A549 (cell line): ENCODE data around the gene CCT8. TPM values are rescaled to one million over a fixed set of nuclear protein-coding genes. Genes with fewer than 3 reads are reported as not detected.

Experiments
- ATAC-seq, 2 experiments: fragments of 200-7000 bp in 1 of 2; fragments of >200 bp in 1 of 2; cut with Nextera tagmentation in 1 of 2; cut with Tn5 transposase in 1 of 2; 3 replicates each; pipeline versions ENCODE4 v1.8.0 to v1.9.1; 2018 to 2020; ENCODE audit warnings: mild to moderate bottlenecking in 1 of 2, moderate library complexity in 1 of 2
- CTCF ChIA-PET: fragments of 300-600 bp; sonication (Branson Sonifier 250); formaldehyde crosslinking; extraction: SDS; loops from one replicate; lab custom pipeline; 2021; ENCODE audit warnings: antibody characterized with exemption, inconsistent platforms; lab: Yijun Ruan, JAX
- POLR2A ChIA-PET: fragments of 350-600 bp; formaldehyde crosslinking; extraction: SDS; loops from one replicate; lab custom pipeline; 2021; ENCODE audit warnings: antibody characterized with exemption, inconsistent platforms; lab: Yijun Ruan, JAX
- DNase-seq, 2 experiments: peaks; one replicate each; pipeline versions ENCODE4 v3.0.0 to v3.0.0-alpha.2; 2011 to 2016; ENCODE audit warnings: low read depth in 1 of 2, low spot score in 1 of 2
- FAIRE-seq: peaks from 2 replicates; lab custom pipeline; 2011; peaks lifted over from hg19 to GRCh38; lab: Jason Lieb, UNC
- H3K27ac ChIP-seq, 2 experiments: fragments of >200 bp; sonication (Bioruptor Twin); formaldehyde crosslinking; 3 replicates each; pipeline ENCODE4 v1.5.1; 2016 to 2017
- H3K4me1 ChIP-seq: fragments of >200 bp; sonication (Bioruptor Twin); formaldehyde crosslinking; 3 replicates; pipeline ENCODE4 v1.6.1; 2016
- H3K4me2 ChIP-seq: fragments of >200 bp; sonication (Bioruptor Twin); formaldehyde crosslinking; 3 replicates; pipeline ENCODE4 v1.6.1; 2016
- H3K4me3 ChIP-seq: fragments of >200 bp; sonication (Bioruptor Twin); formaldehyde crosslinking; 3 replicates; pipeline ENCODE4 v1.5.1; 2016
- H3K9me3 ChIP-seq: fragments of >200 bp; sonication (Bioruptor Twin); formaldehyde crosslinking; 3 replicates; pipeline ENCODE4 v1.6.1; 2016
- BCL3 ChIP-seq: fragments of >200 bp; sonication (Bioruptor Twin); formaldehyde crosslinking; IDR thresholded peaks from 3 replicates; pipeline ENCODE4 v1.6.1; 2016
- BHLHE40 ChIP-seq: IDR thresholded peaks from 2 replicates; pipeline ENCODE4 v1.6.1; 2012; ENCODE audit warnings: low read depth, low read length, inconsistent platforms
- CBX2 ChIP-seq: fragments of 200-600 bp; sonication (generic); IDR thresholded peaks from 2 replicates; pipeline ENCODE4 v1.6.1; 2016; ENCODE audit warnings: low read depth, mild to moderate bottlenecking, borderline replicate concordance
- CBX8 ChIP-seq: fragments of 200-600 bp; sonication (generic); IDR thresholded peaks from 2 replicates; pipeline ENCODE4 v1.6.1; 2016
- CEBPB ChIP-seq, 2 experiments: fragments of >200 bp in 1 of 2; sonication (Bioruptor Twin) in 1 of 2; formaldehyde crosslinking in 1 of 2; IDR thresholded peaks; 2 replicates each; pipeline ENCODE4 v1.6.1; 2012 to 2016
- CTCF ChIP-seq: fragments of >200 bp; sonication (Bioruptor Twin); formaldehyde crosslinking; IDR thresholded peaks from 3 replicates; pipeline ENCODE4 v1.5.1; 2016
- EHF ChIP-seq: fragments of 250-450 bp; sonication (Bioruptor Pico); IDR thresholded peaks from 2 replicates; pipeline ENCODE4 v1.5.0; 2020; ENCODE audit warnings: mild to moderate bottlenecking
- EHMT2 ChIP-seq: fragments of 200-600 bp; sonication (generic); IDR thresholded peaks from 2 replicates; pipeline ENCODE4 v1.6.1; 2016; ENCODE audit warnings: antibody characterized with exemption, low read depth, mild to moderate bottlenecking, moderate library complexity
- EP300 ChIP-seq, 2 experiments: fragments of >200 bp; sonication (Bioruptor Twin); formaldehyde crosslinking; IDR thresholded peaks; 2 replicates in 1 of 2; 3 replicates in 1 of 2; pipeline ENCODE4 v1.6.1; 2016 to 2017
- ESRRA ChIP-seq: fragments of 150-350 bp; IDR thresholded peaks from 2 replicates; pipeline ENCODE4 v1.6.1; 2014; ENCODE audit warnings: mild to moderate bottlenecking, low read length, borderline replicate concordance
- FOSB ChIP-seq: fragments of 250-450 bp; sonication (Bioruptor Pico); IDR thresholded peaks from 2 replicates; pipeline ENCODE4 v1.5.0; 2020; ENCODE audit warnings: mild to moderate bottlenecking, moderate library complexity
- FOSL2 ChIP-seq, 2 experiments: fragments of 450-650 bp in 1 of 2; fragments of >200 bp in 1 of 2; sonication (Bioruptor Twin) in 1 of 2; formaldehyde crosslinking; IDR thresholded peaks; 2 replicates each; pipeline versions ENCODE4 v1.5.0 to v1.6.1; 2016 to 2020; ENCODE audit warnings: mild to moderate bottlenecking in 1 of 2, moderate library complexity in 1 of 2
- FOXS1 ChIP-seq: fragments of 250-450 bp; sonication (Bioruptor Pico); IDR thresholded peaks from 2 replicates; pipeline ENCODE4 v1.5.0; 2020; ENCODE audit warnings: mild to moderate bottlenecking, moderate library complexity
- GATA3 ChIP-seq: IDR thresholded peaks from 2 replicates; pipeline ENCODE4 v1.6.1; 2012; ENCODE audit warnings: borderline replicate concordance
- HDAC2 ChIP-seq: fragments of 200-600 bp; sonication (generic); IDR thresholded peaks from 2 replicates; pipeline ENCODE4 v1.6.1; 2016
- HES2 ChIP-seq: fragments of >200 bp; sonication (Bioruptor Twin); formaldehyde crosslinking; IDR thresholded peaks from 2 replicates; pipeline ENCODE4 v1.6.1; 2016
- HMGXB4 ChIP-seq: fragments of 250-450 bp; sonication (Bioruptor Pico); IDR thresholded peaks from 2 replicates; pipeline ENCODE4 v1.5.0; 2021; ENCODE audit warnings: mild to moderate bottlenecking, moderate library complexity, borderline replicate concordance
- HOXA7 ChIP-seq: fragments of 250-450 bp; sonication (Bioruptor Pico); IDR thresholded peaks from 2 replicates; pipeline ENCODE4 v1.5.0; 2020; ENCODE audit warnings: mild to moderate bottlenecking, moderate library complexity
- HOXB5 ChIP-seq: fragments of 250-450 bp; sonication (Bioruptor Pico); IDR thresholded peaks from 2 replicates; pipeline ENCODE4 v1.5.0; 2020; ENCODE audit warnings: mild to moderate bottlenecking, moderate library complexity
- JUN ChIP-seq, 2 experiments: fragments of >200 bp; sonication (Bioruptor Twin); formaldehyde crosslinking; IDR thresholded peaks; 2 replicates in 1 of 2; 3 replicates in 1 of 2; pipeline ENCODE4 v1.6.1; 2016 to 2017
- KDM1A ChIP-seq: fragments of 200-600 bp; sonication (generic); IDR thresholded peaks from 2 replicates; pipeline ENCODE4 v1.6.1; 2016; ENCODE audit warnings: low read depth, mild to moderate bottlenecking
- KDM5A ChIP-seq: fragments of 200-600 bp; sonication (generic); IDR thresholded peaks from 2 replicates; pipeline ENCODE4 v1.6.1; 2016; ENCODE audit warnings: antibody characterized with exemption, mild to moderate bottlenecking
- MAZ ChIP-seq: fragments of 150-350 bp; IDR thresholded peaks from 2 replicates; pipeline ENCODE4 v1.6.1; 2014; ENCODE audit warnings: antibody characterized with exemption, low read depth, low read length, borderline replicate concordance
- MYC ChIP-seq: IDR thresholded peaks from 2 replicates; pipeline ENCODE4 v1.6.1; 2012; ENCODE audit warnings: mild to moderate bottlenecking, inconsistent platforms, low read length, improper control_type of control experiment, borderline replicate concordance
- POLR2AphosphoS2 ChIP-seq: conservative IDR thresholded peaks from 2 replicates; pipeline ENCODE4 v1.6.1; 2012; ENCODE audit warnings: low read length, improper control_type of control experiment, inconsistent platforms
- SREBF2 ChIP-seq: fragments of 450-650 bp; IDR thresholded peaks from 2 replicates; pipeline ENCODE4 v1.6.1; 2014; ENCODE audit warnings: mild to moderate bottlenecking, moderate library complexity
- TFCP2L1 ChIP-seq: fragments of 250-450 bp; sonication (Bioruptor Pico); IDR thresholded peaks from 2 replicates; pipeline ENCODE4 v1.5.0; 2021; ENCODE audit warnings: mild to moderate bottlenecking
- USF2 ChIP-seq: fragments of 450-650 bp; IDR thresholded peaks from 2 replicates; pipeline ENCODE4 v1.6.1; 2014; ENCODE audit warnings: antibody characterized with exemption
- ZC3H11A ChIP-seq: fragments of 450-650 bp; IDR thresholded peaks from 2 replicates; pipeline ENCODE4 v1.6.1; 2014; ENCODE audit warnings: antibody characterized with exemption, mild to moderate bottlenecking
- ZFP36 ChIP-seq: fragments of 450-650 bp; IDR thresholded peaks from 2 replicates; pipeline ENCODE4 v1.6.1; 2014; ENCODE audit warnings: borderline replicate concordance; ENCODE audit not compliant: partially characterized antibody
- ZNF302 ChIP-seq: fragments of 250-450 bp; sonication (Bioruptor Pico); IDR thresholded peaks from 2 replicates; pipeline ENCODE4 v1.9.0; 2021; ENCODE audit warnings: inconsistent platforms, mild to moderate bottlenecking, moderate library complexity
- ZSCAN20 ChIP-seq: fragments of 250-450 bp; sonication (Bioruptor Pico); IDR thresholded peaks from 2 replicates; pipeline ENCODE4 v1.8.0; 2022; ENCODE audit warnings: mild to moderate bottlenecking, moderate library complexity
- WGBS: methylation state at CpG from one replicate; pipeline ENCODE4 v1.1.6; 2017; ENCODE audit errors: missing lambda C conversion rate; 5-methylcytosine and 5-hydroxymethylcytosine counted together
- polyA plus RNA-seq, 4 experiments: library from polyadenylated mRNA; depleted of rRNA in 3 of 4; stranded (reverse); fragments of >200 nt; fragmentation: RNase III in 1 of 4; extraction: RNeasy Plus Mini Kit Qiagen cat#74134 plus additional on column Dnase treatment in 1 of 4; gene quantifications; 2 replicates in 3 of 4; 3 replicates in 1 of 4; pipeline ENCODE4 v1.2.3, GENCODE V29; 2011 to 2017

CCT8 gene
- polyA plus RNA-seq, 2 of the 4 experiments (the other 2 are of a cell fraction): 216 to 296 TPM

- no peak for FAIRE-seq
- no peak for ATAC-seq
- H3K4me3 ChIP-seq: no peak overlapping the region
- ChIA-PET CTCF (no interaction called here), POLR2A (no interaction called here)
- no peak for DNase-seq
- H3K27ac ChIP-seq: no peak overlapping the region
- H3K9me3 ChIP-seq: no peaks in the 10 kb centered on the region
- H3K4me2 ChIP-seq: no peak overlapping the region
- 82% methylated on average over 1 of the region's 1 CpG for WGBS
- no peaks in the 10 kb centered on the region for H3K4me1 ChIP-seq
- TF ChIP-seq CEBPB (IDR thresholded peaks at IDR 0.05) (no peak), HDAC2 (no peak), GATA3 (no peak), ZSCAN20 (no peak), BCL3 (no peak), FOSL2 (IDR thresholded peaks at IDR 0.05) (no peak), FOSL2 (CRISPR knock-in tag; IDR thresholded peaks at IDR 0.05) (no peak), EHF (CRISPR knock-in tag) (no peak), ZNF302 (no peak), CBX8 (no peak), FOSB (CRISPR knock-in tag) (no peak), TFCP2L1 (CRISPR knock-in tag) (no peak), EHMT2 (no peak), JUN (IDR thresholded peaks at IDR 0.05) (no peak), ZC3H11A (no peak), MAZ (no peak), BHLHE40 (no peak), POLR2AphosphoS2 (no peak), KDM1A (no peak), FOXS1 (CRISPR knock-in tag) (no peak), SREBF2 (no peak)
These were observed 48.3 kb upstream of the CCT8 start for GRCh38 chr21:29121759-29122158.

GRCh38 chr21:29117372-29117955, 44.0 kb upstream of the CCT8 start:
- no peak for TF ChIP-seq HMGXB4 (CRISPR knock-in tag)
- TF ChIP-seq MYC: no peak
- TF ChIP-seq EP300 (IDR thresholded peaks at IDR 0.05): no peak
- TF ChIP-seq ZNF302: no peak
- TF ChIP-seq JUN (IDR thresholded peaks at IDR 0.05): no peak
- TF ChIP-seq CTCF: no peak
- no peak for TF ChIP-seq FOSB (CRISPR knock-in tag)
- TF ChIP-seq ZFP36: no peak
- no peak for TF ChIP-seq HOXA7 (CRISPR knock-in tag)
- no peak for TF ChIP-seq HES2
- no peak for TF ChIP-seq CEBPB (IDR thresholded peaks at IDR 0.05)
- TF ChIP-seq ESRRA: no peak
- TF ChIP-seq TFCP2L1 (CRISPR knock-in tag): no peak
- no peak for TF ChIP-seq HOXB5 (CRISPR knock-in tag)
- no peak for TF ChIP-seq USF2
- no peak for TF ChIP-seq KDM5A
- TF ChIP-seq SREBF2: no peak
- no peak for TF ChIP-seq CBX2
- ChIA-PET CTCF (no interaction called here), POLR2A (no interaction called here)
- H3K4me3 ChIP-seq: no peak overlapping the region
- no peak for ATAC-seq
- H3K27ac ChIP-seq: no peak overlapping the region
- no peak for FAIRE-seq
- H3K9me3 ChIP-seq: no peaks in the 10 kb centered on the region
- no peak overlapping the region for H3K4me2 ChIP-seq
- WGBS: 95% methylated on average over 3 of the region's 3 CpGs
- peaks cover 12% of the 10 kb centered on the region for H3K4me1 ChIP-seq
- DNase-seq: no peak
